Measurements from ENCODE around the gene PACS1. TPM values are rescaled to one million over a fixed set of nuclear protein-coding genes. Genes with fewer than 3 reads are reported as not detected.
"Not testable (repeated sequence)": the region's sequence is repeated elsewhere in the genome, so short reads cannot be mapped to it uniquely, and the experiment has no call there.

Gene PACS1
- total RNA-seq, 1 donor from 2014 or later: 86.9 TPM

- H3K9me3 Mint-ChIP-seq (ENCODE audit: unreplicated experiment); H3K27me3 ChIP-seq (ENCODE audit: insufficient read depth, low read length); H3K4me2 ChIP-seq (ENCODE audit: low read length); H3K27ac ChIP-seq (ENCODE audit: low read depth, low read length); H2AFZ ChIP-seq (ENCODE audit: low read depth, low read length); H3K4me3 ChIP-seq (ENCODE audit: insufficient read depth, low read depth, low read length); FAIRE-seq; H3K4me1 Mint-ChIP-seq (ENCODE audit: low read depth, unreplicated experiment); DNase-seq (ENCODE audit: low read depth); H3K9me3 ChIP-seq (ENCODE audit: insufficient read depth, low read depth, low read length); H3K79me2 ChIP-seq (ENCODE audit: insufficient read depth, low read length); H3K27me3 Mint-ChIP-seq (ENCODE audit: low read depth, unreplicated experiment); H3K9ac ChIP-seq (ENCODE audit: low read length): not testable (repeated sequence)
- Histone ChIP-seq H4K20me1 (ENCODE audit: insufficient read depth, low read length) (peaks cover 67% of the 10 kb centered on the region), H3K36me3 (ENCODE audit: insufficient read depth, low read length) (peaks cover 29% of the 10 kb centered on the region), H3K4me1 (ENCODE audit: insufficient read depth, low read length) (peaks cover 18% of the 10 kb centered on the region)
- Mint-ChIP-seq H3K4me3 (ENCODE audit: unreplicated experiment) (peak overlapping the region; percentile 14), H3K36me3 (ENCODE audit: low read depth, unreplicated experiment) (peaks cover 17% of the 10 kb centered on the region), H3K27ac (ENCODE audit: unreplicated experiment) (peak overlapping the region; percentile 66)
Observed at GRCh38 chr11:66277064-66277463, 207.0 kb downstream of the PACS1 start.

DNA sequence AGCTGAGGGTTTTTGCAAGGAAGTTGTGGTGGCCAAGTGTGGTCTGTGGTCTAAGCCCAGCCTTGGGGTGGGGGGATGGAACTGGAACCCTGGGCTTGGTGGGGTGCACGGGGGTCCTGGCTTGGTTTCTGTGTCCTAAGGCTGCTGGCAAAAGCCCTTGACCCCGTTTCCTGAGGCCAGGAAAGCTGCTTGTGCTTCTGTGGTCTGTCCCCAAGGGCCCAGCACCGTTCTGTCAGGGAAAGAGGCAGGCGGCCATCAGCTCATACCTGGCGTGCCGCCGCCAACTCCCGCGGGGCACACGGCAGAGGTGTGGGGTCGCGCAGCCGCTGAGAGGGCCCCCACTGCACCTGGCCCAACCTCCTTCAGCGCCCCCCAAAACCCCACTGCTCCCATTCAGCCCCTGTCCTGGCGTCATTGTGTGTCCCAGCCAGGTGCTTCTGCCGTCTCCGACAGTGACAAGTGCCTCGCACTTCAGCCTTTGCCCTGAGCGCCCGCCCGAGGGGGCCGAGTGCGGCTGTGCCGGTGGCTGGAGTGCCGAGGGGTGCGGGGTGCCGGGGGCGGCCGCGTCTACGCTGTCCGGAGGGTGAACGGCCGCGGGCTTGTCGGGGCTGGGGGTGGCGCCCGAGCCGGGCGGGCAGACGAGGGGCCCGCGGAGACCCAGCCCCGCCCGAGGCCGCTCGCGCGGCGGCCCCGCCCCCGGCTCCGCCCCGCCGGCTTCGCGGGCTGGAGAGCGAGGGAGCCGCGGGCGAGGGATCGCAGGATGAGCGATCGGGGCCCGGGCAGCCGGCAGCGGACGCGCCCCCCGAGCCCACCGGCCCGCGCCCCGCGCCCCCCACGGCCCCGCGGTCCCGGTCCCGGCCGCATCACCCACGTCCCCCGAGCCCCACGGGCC, 207.6 kb downstream of the PACS1 start, which contains the start of gene CNIH2:
CNIH2 (plus strand) TSS at position 705 of the 892 bp plus-strand sequence. CDS start 282 bp downstream, outside the sequence.
- Mint-ChIP-seq H3K4me3 (ENCODE audit: unreplicated experiment) (peak within 1 kb of the TSS; percentile 82), H3K27ac (ENCODE audit: unreplicated experiment) (peak within 1 kb of the TSS; percentile 66), H3K4me1 (ENCODE audit: low read depth, unreplicated experiment) (peaks cover 8% of the 10 kb centered on the region), H3K9me3 (ENCODE audit: unreplicated experiment) (no peaks in the 10 kb centered on the region), H3K27me3 (ENCODE audit: low read depth, unreplicated experiment) (no peaks in the 10 kb centered on the region), H3K36me3 (ENCODE audit: low read depth, unreplicated experiment) (peaks cover 14% of the 10 kb centered on the region)
- Histone ChIP-seq H3K36me3 (ENCODE audit: insufficient read depth, low read length) (peaks cover 23% of the 10 kb centered on the region), H3K27ac (ENCODE audit: low read depth, low read length) (no peak within 1 kb of the TSS), H3K9me3 (ENCODE audit: insufficient read depth, low read depth, low read length) (no peaks in the 10 kb centered on the region), H3K27me3 (ENCODE audit: insufficient read depth, low read length) (no peaks in the 10 kb centered on the region), H3K9ac (ENCODE audit: low read length) (peak within 1 kb of the TSS; percentile 59), H3K4me1 (ENCODE audit: insufficient read depth, low read length) (peaks cover 18% of the 10 kb centered on the region), H3K4me3 (ENCODE audit: insufficient read depth, low read depth, low read length) (peak within 1 kb of the TSS; percentile 10), H3K79me2 (ENCODE audit: insufficient read depth, low read length) (peaks cover 4% of the 10 kb centered on the region), H4K20me1 (ENCODE audit: insufficient read depth, low read length) (peaks cover 63% of the 10 kb centered on the region), H2AFZ (ENCODE audit: low read depth, low read length) (no peak within 1 kb of the TSS), H3K4me2 (ENCODE audit: low read length) (peak within 1 kb of the TSS; percentile 84)
- TF ChIP-seq, protein P1, sequence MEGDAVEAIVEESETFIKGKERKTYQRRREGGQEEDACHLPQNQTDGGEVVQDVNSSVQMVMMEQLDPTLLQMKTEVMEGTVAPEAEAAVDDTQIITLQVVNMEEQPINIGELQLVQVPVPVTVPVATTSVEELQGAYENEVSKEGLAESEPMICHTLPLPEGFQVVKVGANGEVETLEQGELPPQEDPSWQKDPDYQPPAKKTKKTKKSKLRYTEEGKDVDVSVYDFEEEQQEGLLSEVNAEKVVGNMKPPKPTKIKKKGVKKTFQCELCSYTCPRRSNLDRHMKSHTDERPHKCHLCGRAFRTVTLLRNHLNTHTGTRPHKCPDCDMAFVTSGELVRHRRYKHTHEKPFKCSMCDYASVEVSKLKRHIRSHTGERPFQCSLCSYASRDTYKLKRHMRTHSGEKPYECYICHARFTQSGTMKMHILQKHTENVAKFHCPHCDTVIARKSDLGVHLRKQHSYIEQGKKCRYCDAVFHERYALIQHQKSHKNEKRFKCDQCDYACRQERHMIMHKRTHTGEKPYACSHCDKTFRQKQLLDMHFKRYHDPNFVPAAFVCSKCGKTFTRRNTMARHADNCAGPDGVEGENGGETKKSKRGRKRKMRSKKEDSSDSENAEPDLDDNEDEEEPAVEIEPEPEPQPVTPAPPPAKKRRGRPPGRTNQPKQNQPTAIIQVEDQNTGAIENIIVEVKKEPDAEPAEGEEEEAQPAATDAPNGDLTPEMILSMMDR (IDR thresholded peaks at IDR 0.05; ENCODE audit: insufficient read depth, low read depth, low read length): no peak
- TF ChIP-seq EZH2 (IDR thresholded peaks at IDR 0.05; ENCODE audit: insufficient read depth, low read length): no peak
- no peak for FAIRE-seq
- no peak for DNase-seq (ENCODE audit: low read depth)

- H3K4me1 ChIP-seq (ENCODE audit: insufficient read depth, low read length): peaks cover 18% of the 10 kb centered on the region
- no peak overlapping the region for H2AFZ ChIP-seq (ENCODE audit: low read depth, low read length)
- no peaks in the 10 kb centered on the region for H3K27me3 ChIP-seq (ENCODE audit: insufficient read depth, low read length)
- peak overlapping the region; percentile 84 for H3K4me2 ChIP-seq (ENCODE audit: low read length)
- no peak for FAIRE-seq
- no peaks in the 10 kb centered on the region for H3K79me2 ChIP-seq (ENCODE audit: insufficient read depth, low read length)
- no peak for TF ChIP-seq EZH2 (IDR thresholded peaks at IDR 0.05; ENCODE audit: insufficient read depth, low read length)
- TF ChIP-seq, protein P1 (IDR thresholded peaks at IDR 0.05; ENCODE audit: insufficient read depth, low read depth, low read length): no peak
- Mint-ChIP-seq H3K36me3 (ENCODE audit: low read depth, unreplicated experiment) (peaks cover 10% of the 10 kb centered on the region), H3K4me1 (ENCODE audit: low read depth, unreplicated experiment) (peaks cover 4% of the 10 kb centered on the region), H3K9me3 (ENCODE audit: unreplicated experiment) (no peaks in the 10 kb centered on the region), H3K27me3 (ENCODE audit: low read depth, unreplicated experiment) (no peaks in the 10 kb centered on the region), H3K27ac (ENCODE audit: unreplicated experiment) (peak overlapping the region; percentile 58), H3K4me3 (ENCODE audit: unreplicated experiment) (peak overlapping the region; percentile 82)
- DNase-seq (ENCODE audit: low read depth): no peak
- no peak overlapping the region for H3K4me3 ChIP-seq (ENCODE audit: insufficient read depth, low read depth, low read length)
- no peak overlapping the region for H3K27ac ChIP-seq (ENCODE audit: low read depth, low read length)
- H3K9me3 ChIP-seq (ENCODE audit: insufficient read depth, low read depth, low read length): no peaks in the 10 kb centered on the region
- H4K20me1 ChIP-seq (ENCODE audit: insufficient read depth, low read length): peaks cover 66% of the 10 kb centered on the region
- peaks cover 15% of the 10 kb centered on the region for H3K36me3 ChIP-seq (ENCODE audit: insufficient read depth, low read length)
- peak overlapping the region; percentile 27 for H3K9ac ChIP-seq (ENCODE audit: low read length)
Observed at GRCh38 chr11:66278363-66279091, 208.5 kb downstream of the PACS1 start.

Data from astrocyte (in vitro differentiated cells and primary cell).